ENCODE measurements around the gene PRPF40B.

Gene PRPF40B

DNA sequence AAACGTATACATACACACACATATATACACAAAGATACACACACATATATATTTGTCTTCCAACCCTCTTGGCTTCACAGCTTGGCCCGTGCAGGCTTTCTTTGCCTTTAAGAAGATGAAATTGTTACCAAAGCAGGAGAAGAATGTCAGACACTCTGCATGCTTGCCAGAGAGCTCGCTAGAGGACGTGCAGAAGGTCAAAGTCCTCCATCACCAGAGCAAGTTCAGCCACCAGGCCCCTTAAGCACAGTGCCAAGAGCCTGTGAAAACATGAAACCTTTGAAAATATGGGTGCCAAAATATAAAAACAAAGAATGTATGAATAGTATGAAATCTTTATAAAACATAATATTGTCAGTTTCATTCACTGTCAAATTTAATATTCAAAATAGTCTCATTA is 40.5 kb upstream of the PRPF40B start:
- no peak for DNase-seq (ENCODE audit: low spot score)
- in situ Hi-C loops (cut with MboI; ENCODE audit: low pct_unique_long_range_greater_than_20kb, low sequenced_read_pairs, unreplicated experiment): no loop called here
- TF ChIP-seq, protein P1, sequence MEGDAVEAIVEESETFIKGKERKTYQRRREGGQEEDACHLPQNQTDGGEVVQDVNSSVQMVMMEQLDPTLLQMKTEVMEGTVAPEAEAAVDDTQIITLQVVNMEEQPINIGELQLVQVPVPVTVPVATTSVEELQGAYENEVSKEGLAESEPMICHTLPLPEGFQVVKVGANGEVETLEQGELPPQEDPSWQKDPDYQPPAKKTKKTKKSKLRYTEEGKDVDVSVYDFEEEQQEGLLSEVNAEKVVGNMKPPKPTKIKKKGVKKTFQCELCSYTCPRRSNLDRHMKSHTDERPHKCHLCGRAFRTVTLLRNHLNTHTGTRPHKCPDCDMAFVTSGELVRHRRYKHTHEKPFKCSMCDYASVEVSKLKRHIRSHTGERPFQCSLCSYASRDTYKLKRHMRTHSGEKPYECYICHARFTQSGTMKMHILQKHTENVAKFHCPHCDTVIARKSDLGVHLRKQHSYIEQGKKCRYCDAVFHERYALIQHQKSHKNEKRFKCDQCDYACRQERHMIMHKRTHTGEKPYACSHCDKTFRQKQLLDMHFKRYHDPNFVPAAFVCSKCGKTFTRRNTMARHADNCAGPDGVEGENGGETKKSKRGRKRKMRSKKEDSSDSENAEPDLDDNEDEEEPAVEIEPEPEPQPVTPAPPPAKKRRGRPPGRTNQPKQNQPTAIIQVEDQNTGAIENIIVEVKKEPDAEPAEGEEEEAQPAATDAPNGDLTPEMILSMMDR (IDR thresholded peaks at IDR 0.05; ENCODE audit: extremely low read depth, insufficient read depth, missing control alignments): no peak

DNA sequence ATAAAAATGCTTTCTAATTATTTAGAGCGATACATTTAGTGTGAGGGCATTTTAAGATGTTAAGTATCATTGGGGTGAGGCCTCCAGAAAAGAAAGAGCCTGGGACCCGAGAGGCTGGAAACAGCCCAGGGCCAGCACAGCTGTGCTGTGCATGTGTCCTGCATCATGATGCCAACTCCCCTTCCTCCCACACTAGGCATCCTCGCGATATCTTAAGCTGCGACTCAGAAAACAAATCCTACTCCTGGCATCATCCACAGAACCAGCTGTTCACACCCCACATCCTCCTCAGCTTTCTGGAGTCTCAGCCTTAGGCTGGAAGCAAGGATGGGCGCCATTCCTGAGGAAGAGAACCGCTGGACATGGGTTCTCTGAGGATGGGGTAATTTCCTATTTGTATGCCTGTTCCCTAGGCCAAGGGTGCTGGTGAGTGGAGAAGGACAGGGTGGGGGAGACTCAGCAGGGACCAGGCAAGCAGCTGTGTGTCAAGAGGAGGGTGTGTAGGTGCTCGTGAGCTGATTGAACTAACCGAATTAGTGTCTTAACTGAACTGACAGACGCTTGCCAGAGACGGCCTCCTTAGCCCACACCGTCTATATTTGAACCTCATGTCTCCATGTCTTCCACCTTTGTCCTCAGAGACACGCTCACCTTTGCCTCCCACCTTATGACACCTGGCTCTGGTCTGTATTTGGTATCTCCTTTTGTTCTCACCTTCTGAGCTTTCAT is 39.8 kb upstream of the PRPF40B start:
- DNase-seq (ENCODE audit: low spot score): no peak
- in situ Hi-C loops (cut with MboI; ENCODE audit: low pct_unique_long_range_greater_than_20kb, low sequenced_read_pairs, unreplicated experiment): no loop called here

DNA sequence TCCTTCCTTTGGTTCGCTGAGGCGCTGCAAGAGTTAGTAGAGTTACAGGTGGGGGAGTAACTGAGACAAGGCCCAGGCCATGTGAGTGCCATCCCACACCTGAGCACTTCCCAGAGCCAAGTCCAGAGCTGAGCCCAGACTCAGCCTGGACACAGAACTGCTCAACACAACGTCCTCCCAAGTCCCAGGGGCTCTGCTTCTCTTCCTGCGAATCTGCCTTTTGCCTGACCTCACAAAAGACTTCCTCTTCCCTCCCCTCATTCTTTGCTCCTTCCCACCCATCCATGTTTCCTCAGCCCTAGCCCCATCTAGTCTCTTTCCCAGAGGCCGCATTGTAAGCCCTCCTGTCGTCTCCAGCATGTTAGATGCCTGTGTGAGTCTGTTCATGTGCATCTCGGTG is 38.8 kb upstream of the PRPF40B start:
- DNase-seq (ENCODE audit: low spot score): no peak
- in situ Hi-C loops (cut with MboI; ENCODE audit: low pct_unique_long_range_greater_than_20kb, low sequenced_read_pairs, unreplicated experiment): no loop called here
- TF ChIP-seq, protein P1 (IDR thresholded peaks at IDR 0.05; ENCODE audit: extremely low read depth, insufficient read depth, missing control alignments): no peak

More for the DNA sequence above, 39.8 kb upstream of the PRPF40B start:
- TF ChIP-seq, protein P1 (IDR thresholded peaks at IDR 0.05; ENCODE audit: extremely low read depth, insufficient read depth, missing control alignments): no peak

DNA sequence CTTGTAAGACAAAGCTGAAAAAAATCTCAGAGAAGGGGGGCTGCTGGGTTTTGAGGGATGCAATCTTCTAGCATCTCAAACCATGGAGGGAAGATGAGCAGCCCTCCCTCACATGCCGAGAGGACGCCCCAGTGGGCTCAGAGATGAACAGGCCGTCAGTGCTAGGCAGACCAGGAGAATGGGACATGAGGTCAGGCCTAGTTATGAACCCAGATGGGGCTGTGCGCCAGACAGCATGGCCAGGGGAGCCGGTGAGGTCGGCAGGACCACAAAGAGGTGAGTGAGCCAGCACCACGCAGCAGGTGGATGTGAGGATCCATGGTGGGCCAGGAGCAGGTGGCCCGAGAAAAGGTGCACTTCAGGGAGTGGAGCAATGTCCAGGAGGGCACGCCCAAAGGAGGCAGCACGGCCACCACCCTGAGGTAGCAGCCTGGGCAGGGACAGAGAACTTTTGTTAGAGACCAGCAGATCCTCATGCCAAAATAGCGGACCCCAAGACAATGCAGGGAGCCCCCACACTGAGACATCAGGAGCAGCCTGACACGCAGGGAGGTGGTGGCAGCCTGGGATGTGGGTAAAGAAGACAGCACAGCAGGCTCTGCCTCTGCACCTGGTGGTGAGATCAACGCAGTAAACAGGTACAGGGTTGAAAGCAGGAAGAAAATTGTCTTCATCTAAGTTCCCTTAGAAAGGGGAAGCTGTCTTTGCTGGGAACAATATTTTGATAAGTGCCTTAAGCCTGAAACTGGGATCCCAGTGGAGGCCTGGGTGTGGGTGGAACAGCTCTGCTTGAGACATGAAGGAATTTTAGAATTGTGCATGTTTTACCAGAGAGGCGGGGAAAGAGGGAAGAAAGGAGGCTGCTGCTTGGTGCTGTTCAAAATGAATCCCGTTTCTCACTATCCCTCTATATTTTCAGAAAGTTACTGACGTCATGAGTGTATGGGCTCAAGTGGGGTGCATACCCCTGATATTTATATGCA is 37.6 kb upstream of the PRPF40B start:
- no peak for DNase-seq (ENCODE audit: low spot score)
- in situ Hi-C loops (cut with MboI; ENCODE audit: low pct_unique_long_range_greater_than_20kb, low sequenced_read_pairs, unreplicated experiment): no loop called here
- TF ChIP-seq, protein P1 (IDR thresholded peaks at IDR 0.05; ENCODE audit: extremely low read depth, insufficient read depth, missing control alignments): no peak

DNA sequence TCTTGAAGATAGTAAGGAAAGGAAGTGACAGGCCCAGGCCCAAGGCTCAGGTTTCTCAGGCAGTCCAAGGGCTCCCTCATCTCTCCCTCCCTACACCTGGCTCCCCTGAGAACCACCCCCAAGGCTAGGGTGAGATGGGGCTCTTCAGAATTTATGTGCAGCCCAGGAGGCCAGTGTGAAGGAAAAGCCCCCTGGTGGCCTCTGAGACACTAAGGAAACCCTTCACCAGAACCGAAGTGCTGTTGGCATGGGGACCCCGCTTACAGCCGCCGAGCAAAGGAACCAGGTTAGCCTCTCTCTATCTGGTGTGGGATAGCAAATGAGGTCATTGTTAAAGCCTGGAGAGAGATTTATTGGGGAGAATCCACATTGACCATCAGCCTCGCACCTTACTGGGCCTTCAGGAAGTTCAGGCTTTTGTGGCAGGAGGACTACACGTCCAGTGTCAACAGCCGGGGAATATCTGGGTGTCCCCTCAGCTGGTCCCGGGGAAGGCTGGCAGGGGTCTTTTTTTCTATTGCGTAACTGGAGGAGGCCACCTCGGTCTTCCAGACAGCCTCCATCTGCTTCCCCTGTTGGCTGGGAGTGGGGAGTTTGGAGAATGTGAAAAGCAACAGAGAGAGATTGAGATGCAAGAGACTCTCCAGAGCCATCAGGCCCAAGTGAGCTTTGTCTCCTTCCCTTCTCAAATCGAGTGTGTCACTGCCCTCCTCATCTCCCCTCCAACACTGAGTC is 36.0 kb upstream of the PRPF40B start:
- DNase-seq (ENCODE audit: low spot score): no peak
- TF ChIP-seq, protein P1 (IDR thresholded peaks at IDR 0.05; ENCODE audit: extremely low read depth, insufficient read depth, missing control alignments): no peak
- in situ Hi-C loops (cut with MboI; ENCODE audit: low pct_unique_long_range_greater_than_20kb, low sequenced_read_pairs, unreplicated experiment): no loop called here

DNA sequence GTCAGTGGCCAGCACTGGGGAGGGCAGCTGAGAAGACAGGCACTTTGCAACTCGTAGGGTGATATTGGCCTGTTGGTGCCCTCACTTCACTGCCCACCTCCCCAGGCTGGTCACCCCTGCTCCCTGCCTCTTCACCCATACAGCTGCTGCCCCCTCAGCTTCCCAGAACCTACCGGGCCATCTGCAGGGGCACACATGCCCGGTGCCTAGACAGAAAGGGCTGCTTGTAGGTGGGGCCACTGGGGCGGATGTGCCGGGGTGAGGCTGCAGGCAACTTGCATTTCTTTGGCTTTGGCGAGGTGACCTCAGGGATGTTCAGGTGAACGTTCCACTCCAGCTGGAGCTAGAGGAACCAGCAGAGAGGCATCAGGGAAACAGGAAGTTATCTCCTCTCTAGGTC is 35.1 kb upstream of the PRPF40B start:
- no peak for DNase-seq (ENCODE audit: low spot score)
- in situ Hi-C loops (cut with MboI; ENCODE audit: low pct_unique_long_range_greater_than_20kb, low sequenced_read_pairs, unreplicated experiment): no loop called here
- TF ChIP-seq, protein P1 (IDR thresholded peaks at IDR 0.05; ENCODE audit: extremely low read depth, insufficient read depth, missing control alignments): no peak
